Breast epithelium (tissue), 3 donors: Measurements from ENCODE around the gene FTMT.

Source experiments
- POLR2A ChIP-seq: fragments of 450-650 bp; IDR thresholded peaks from one replicate; pipeline ENCODE4 v1.6.1; 2016; ENCODE audit warnings: antibody characterized with exemption, mild to moderate bottlenecking, moderate library complexity
- POLR2AphosphoS5 ChIP-seq, 3 donors: sonication (generic); formaldehyde crosslinking; IDR thresholded peaks; one replicate each; pipeline ENCODE4 v1.6.1; 2017; ENCODE audit warnings: antibody characterized with exemption in 3 of 3
- TF ChIP-seq, protein P1 (sequence below), 3 donors: fragments of 450-650 bp; IDR thresholded peaks; one replicate each; pipeline ENCODE4 v1.5.1; 2016 to 2017; ENCODE audit warnings: antibody characterized with exemption in 3 of 3, mild to moderate bottlenecking in 3 of 3, moderate library complexity in 3 of 3

GRCh38 chr5:121863753-121864285 is 12.1 kb downstream of the FTMT start:
- TF ChIP-seq, protein P1, sequence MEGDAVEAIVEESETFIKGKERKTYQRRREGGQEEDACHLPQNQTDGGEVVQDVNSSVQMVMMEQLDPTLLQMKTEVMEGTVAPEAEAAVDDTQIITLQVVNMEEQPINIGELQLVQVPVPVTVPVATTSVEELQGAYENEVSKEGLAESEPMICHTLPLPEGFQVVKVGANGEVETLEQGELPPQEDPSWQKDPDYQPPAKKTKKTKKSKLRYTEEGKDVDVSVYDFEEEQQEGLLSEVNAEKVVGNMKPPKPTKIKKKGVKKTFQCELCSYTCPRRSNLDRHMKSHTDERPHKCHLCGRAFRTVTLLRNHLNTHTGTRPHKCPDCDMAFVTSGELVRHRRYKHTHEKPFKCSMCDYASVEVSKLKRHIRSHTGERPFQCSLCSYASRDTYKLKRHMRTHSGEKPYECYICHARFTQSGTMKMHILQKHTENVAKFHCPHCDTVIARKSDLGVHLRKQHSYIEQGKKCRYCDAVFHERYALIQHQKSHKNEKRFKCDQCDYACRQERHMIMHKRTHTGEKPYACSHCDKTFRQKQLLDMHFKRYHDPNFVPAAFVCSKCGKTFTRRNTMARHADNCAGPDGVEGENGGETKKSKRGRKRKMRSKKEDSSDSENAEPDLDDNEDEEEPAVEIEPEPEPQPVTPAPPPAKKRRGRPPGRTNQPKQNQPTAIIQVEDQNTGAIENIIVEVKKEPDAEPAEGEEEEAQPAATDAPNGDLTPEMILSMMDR (IDR thresholded peaks at IDR 0.05), result no peak
- TF ChIP-seq POLR2A, result no peak
- TF ChIP-seq POLR2AphosphoS5 (IDR thresholded peaks at IDR 0.05), result no peak
